ENCODE data around the gene C16orf90.
"Not testable (repeated sequence)": the region's sequence is repeated elsewhere in the genome, so short reads cannot be mapped to it uniquely, and the experiment has no call there.

Gene C16orf90

DNA sequence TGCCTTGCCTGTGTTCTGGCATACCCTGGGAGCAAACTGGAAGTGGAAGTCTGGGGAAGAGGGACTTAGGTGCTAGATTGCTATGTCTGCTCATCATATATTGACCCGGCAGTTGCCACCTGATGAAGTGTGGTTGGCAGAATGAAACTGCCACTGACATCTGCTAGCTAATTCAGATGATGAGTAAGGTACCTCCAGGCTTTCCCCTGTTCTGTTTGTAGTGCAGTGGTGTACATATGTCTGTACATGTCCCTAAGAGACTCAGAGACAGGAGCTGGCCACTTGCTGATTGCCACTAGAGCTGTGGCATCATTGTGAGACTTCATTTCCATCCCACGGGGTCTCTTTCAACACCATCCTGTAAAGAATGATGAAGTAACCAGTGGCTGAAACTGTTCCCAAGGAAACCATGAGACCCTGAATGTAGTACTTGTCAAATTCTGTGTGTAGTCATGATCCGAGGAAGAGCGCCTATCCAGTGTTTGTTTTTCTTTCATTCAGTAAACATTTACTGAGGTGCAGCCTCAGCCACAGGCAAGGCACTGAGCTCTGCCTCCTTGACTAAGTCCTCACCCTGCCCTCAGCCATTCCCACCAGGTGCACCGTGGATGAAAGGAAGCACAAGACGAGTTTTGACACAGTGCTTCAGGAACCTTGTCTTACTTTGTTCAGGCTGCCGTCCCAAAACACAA, 18.7 kb upstream of the C16orf90 start:
- DNase-seq (ENCODE audit: low read depth): no peak

DNA sequence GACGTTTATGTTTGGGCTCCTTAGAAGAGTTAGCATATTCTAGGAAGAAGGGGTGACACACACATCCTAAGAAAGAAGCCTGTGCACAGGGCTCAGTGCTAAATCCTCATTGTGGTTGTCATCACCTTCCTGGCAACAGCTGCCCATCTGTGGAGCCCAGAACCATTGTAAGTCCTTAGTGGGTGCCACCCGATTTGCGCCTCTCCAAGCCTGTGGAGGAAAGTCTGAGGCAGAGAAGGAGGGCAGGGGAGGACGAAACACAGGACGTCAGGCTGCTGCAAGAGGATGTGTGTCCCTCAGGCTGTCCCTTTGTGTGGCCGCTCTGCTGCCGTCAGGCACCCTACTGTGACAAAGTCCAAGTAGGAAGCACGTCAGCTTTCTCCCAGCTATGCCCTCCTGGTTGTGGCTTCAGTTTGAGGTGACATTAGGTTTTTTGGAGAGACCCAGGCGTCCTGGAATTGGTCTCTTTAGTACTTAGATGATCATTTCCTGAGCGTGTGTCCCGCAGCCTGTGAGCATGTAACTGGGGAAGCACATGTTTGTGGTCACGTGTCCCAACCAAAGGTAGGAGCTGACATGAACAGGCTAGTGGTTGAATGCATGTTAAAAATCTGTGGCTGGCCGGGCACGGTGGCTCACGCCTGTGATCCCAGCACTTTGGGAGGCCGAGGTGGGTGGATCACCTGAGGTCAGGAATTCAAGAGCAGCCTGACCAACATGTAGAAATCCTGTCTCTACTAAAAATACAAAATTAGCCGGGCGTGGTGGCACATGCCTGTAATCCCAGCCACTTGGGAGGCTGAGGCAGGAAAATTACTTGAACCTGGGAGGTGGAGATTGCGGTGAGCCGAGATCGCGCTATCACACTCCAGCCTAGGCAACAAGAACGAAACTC, 16.2 kb upstream of the C16orf90 start:
- DNase-seq (ENCODE audit: low read depth): no peak

DNA sequence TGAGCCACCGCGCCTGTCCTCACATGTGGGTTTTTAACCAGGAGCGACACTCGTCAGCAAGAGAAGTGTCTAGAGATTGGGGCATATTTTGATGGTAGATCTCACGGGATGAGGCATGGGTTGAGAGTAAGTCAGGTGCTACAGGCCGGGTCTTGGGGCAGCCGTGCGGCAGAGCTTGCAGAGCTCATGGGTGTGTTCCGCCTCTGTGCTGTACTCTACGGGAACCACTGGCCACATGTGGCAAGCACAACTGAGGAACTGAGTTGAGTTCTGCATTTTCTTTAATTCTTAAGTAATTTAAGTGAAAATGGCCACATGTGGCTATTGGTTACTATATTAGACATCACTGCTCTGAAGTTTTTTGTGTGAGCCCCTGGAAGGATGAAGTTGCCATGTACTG, 15.1 kb upstream of the C16orf90 start:
- no peak for DNase-seq (ENCODE audit: low read depth)

DNA sequence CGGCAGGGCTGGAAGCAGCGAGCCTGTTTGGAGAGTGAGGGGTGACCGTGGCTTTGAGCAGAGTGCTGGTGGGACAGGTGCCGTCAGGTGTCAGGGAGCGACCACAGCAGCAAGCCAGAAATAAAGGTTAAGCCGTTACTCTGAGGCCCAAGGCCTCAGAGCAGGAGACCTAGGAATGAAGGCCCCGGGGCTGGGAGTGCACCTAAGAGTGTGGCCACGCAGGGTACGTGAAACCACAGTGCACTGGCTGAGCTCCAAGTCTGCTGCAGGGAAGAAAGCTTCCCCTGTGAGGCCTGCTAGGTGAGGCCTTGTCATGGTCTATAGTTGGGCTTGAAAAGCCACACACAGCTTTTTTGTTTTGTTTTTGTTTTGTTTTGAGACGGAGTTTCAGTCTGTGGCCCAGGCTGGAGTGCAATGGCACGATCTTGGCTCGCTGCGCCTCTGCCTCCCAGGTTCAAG, 14.2 kb upstream of the C16orf90 start:
- peak; percentile 33 for DNase-seq (ENCODE audit: low read depth)

DNA sequence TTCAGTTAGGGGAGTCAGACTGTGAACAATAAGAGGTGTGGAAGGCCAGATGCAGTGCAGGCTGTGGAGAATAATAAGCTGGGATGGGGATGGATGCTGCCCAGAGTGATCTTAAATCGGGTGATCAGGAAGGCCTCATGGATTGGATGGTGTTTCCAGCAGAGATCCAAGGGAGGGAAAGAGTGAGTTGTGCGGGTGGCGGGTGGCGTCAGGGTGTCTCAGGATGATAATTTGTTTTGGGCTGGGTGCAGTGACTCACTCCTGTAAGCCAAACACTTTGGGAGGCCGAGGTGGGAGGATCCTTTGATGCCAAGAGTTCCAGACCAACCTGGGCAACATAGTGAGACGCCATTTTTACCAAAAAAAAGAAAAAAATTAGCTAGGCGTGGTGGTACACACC, 13.4 kb upstream of the C16orf90 start:
- DNase-seq (ENCODE audit: low read depth): no peak

DNA sequence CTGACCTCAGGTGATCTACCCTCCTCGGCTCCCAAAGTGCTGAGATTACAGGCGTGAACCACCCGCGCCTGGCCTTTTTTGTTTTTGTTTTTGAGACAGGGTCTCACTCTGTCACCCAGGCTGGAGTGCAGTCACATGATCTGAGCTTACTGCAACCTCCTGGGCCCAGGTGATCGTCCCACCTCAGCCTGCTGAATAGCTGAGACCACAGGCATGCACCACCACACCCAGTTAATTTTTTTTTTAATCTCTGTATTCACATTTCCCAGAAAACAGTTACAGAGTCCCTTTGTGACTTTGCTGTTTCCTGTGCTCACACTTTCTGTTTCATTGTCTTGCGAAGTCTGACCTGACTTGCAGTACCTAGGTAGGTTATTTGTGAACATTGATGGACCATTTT, 8.2 kb upstream of the C16orf90 start:
- no peak for DNase-seq (ENCODE audit: low read depth)

DNA sequence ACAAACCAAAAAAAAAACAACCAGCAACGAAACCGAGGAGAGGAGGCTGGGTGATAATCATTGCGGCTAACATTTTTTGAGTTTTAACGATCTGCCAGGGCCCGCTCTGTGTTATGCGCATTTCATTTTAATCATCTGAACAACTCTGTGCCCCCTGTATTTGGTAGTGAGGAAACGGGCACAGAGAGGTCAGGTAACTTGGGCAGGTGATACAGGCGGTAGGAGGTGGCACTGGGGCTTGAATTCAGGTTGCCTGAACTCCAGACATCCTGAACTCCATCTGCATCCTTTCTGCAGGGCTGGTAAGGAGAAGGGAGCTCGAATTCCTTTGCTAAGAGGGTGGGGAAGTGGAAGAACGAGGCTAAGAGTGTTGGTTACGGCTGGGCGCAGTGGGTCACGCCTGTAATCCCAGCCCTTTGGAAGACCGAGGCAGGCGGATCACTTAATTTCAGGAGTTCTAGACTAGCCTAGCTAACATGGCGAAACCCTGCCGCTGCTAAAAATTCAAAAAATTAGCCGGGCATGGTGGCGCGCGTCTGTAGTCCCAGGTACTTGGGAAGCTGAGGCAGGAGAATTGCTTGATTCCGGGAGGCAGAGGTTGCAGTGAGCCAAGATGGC, 6.6 kb upstream of the C16orf90 start:
- no peak for DNase-seq (ENCODE audit: low read depth)

DNA sequence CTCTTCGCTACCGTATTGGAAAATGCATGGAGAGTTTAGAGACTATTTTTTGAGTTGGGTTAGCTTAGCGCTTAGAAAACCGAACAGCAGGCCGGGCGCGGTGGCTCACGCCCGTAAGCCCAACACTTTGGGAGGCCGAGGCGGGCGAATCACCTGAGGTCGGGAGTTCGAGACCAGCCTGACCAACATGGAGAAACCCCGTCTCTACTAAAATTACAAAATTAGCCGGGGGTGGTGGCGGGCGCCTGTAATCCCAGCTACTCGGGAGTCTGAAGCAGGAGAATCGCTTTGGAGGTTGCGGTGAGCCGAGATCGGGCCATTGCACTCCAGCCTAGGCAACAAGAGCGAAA, 6.1 kb upstream of the C16orf90 start:
- not testable (repeated sequence) for DNase-seq (ENCODE audit: low read depth)

DNA sequence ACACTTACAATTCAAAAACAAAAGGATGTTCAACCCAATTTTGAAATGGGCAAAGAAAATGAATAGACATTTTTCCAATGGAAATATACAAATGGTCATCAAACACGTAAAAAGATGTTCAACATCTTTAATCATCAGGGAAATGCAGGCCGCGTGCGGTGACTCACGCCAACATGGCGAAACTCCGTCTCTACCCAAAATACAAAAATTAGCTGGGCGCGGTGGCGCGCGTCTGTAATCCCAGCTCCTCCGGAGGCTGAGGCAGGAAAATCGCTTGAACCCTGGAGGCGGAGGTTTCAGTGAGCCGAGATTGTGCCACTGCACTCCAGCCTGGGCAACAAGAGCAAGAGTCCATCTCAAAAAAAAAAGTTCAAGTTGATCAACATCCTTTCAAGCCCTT, 3.7 kb upstream of the C16orf90 start:
- DNase-seq (ENCODE audit: low read depth): no peak

DNA sequence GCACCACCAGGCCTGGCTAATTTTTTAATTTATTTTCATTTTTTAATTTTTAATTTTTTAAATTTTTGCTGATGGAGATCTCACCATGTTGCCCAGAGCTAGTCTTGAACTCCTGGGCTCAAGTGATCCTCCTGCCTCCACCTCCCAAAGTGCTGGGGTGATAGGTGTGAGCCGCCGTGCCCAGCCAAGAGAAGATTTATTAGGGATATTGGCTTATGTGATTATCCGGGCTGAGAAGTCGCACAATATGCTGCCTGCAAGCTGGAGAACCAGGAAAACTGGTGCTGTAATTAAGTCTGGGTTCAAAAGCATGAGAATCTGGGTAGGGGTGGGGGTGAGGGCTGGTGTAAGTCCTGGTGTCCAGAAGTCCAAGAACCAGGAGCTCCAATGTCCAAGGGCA, 2.5 kb upstream of the C16orf90 start:
- DNase-seq (ENCODE audit: low read depth): no peak

DNA sequence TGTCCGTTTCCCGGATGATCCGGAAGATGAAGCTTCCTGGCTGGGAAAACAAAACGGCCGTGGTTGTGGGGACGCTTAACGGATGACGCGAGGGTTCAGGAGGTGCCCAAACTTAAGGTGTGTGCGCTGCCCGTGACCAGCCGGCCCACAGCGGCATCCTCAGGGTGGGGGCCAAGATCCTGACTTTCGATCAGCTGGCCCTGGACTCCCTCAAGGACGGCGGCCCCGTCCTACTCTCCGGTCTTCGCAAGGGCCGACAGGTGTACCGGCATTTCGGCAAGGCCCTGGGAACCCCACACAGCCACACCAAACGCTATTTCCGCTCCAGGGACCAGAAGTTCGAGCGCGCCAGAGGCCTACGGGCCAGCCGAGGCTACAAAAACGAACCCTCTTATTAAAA, 1.1 kb upstream of the C16orf90 start:
- no peak for DNase-seq (ENCODE audit: low read depth)

DNA sequence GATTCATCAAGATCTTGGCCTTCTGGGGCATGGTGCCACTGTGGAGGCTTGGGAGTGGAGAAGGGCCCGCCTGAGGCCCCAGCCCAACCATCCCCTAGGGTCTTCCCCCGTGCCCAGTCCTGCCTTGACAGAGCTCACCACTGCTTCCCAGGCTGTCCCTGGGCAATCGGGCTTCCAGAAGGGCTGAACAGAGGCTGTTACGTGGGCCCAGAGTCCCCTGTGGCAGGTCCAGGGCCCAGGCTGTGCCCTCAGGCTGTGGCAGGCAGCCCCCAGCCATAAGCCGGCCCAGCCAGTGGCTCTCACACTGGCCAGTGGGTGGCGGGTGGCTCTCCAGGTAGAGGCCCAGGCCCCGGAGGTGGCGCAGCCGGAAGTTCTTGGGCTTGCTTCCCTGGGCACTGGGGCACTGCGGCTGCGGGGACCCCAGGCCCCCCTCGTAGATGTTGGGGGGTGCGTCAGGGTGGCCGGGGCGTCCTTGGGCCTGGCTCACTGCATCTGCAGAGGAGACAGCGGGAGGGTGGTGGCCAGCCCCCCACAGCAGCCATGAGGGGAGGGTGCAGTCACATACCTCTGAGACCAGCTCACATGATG, 809 bp downstream of the C16orf90 start:
- no peak for DNase-seq (ENCODE audit: low read depth)

DNA sequence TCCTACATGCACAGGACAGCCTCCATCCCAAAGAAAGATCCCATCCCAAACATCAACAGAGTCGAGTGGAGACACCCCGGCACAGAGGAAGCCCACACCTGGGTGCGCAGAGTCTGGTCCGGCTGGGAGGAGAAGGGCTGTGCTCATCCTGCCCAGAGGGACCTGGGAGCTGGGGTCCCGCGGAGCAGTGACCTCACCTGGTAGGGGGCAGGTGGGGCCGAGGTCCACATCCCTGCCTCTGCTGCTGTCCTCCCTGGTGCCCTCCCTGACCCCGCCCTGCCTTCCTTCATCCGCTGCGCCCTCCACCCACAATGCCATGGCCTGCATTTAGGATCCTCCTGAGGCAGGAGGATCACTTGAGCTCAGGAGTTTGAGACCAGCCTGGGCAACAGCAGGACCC, 2.9 kb downstream of the C16orf90 start:
- no peak for DNase-seq (ENCODE audit: low read depth)

DNA sequence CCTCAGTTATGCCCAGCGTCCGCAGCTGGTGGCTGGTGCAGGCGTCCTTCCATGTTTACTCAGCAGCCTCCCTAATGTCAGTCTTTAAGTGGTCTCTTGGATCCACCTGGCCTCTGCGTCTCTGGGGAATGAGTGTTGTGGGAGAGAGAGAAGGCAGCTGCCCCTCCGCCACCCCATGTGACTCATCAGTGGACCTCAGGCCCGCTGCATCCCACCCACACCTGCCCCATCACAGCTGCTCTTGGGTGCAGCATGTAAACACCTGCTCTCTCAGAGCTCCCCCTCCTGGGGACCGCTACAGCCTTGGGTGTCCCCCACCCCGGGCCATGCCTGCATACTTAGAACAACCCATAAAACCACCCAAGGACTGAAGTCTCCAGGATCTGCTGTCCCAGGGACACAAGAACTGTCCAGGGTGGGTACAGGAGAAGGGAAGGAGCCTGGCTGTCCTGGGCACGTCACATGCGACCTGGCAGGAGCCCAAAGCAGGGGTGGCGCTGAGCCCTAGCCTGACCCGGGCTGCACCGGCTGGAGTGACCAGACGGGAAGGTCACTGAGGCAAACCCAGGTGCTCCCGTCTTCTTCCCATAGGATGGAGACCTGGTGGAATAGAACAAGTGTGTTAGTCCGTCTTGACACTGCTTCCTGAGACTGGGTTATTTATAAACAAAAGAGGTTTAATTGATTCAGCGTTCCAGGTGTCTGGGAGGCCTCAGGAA, 4.2 kb downstream of the C16orf90 start:
- DNase-seq (ENCODE audit: low read depth): no peak

DNA sequence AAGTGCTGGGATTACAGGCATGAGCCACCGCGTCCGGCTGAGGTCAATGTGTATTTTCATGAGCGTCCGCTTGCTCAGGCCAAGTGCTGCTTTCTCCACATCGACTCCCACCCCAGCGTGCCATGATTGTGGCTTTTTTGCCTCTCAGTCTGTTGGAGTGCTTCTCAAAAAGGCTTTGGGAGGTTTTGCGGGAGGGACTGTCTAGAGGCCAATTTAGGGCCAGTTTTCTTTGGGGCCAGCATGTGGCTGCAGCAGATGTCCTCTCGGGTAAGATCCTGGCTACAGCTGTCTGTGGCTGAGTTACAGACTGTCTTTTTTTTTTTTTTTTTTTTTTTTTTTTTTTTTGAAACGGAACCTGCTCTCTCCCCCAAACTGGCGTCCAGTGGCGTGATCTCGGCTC, 6.5 kb downstream of the C16orf90 start:
- DNase-seq (ENCODE audit: low read depth): no peak

DNA sequence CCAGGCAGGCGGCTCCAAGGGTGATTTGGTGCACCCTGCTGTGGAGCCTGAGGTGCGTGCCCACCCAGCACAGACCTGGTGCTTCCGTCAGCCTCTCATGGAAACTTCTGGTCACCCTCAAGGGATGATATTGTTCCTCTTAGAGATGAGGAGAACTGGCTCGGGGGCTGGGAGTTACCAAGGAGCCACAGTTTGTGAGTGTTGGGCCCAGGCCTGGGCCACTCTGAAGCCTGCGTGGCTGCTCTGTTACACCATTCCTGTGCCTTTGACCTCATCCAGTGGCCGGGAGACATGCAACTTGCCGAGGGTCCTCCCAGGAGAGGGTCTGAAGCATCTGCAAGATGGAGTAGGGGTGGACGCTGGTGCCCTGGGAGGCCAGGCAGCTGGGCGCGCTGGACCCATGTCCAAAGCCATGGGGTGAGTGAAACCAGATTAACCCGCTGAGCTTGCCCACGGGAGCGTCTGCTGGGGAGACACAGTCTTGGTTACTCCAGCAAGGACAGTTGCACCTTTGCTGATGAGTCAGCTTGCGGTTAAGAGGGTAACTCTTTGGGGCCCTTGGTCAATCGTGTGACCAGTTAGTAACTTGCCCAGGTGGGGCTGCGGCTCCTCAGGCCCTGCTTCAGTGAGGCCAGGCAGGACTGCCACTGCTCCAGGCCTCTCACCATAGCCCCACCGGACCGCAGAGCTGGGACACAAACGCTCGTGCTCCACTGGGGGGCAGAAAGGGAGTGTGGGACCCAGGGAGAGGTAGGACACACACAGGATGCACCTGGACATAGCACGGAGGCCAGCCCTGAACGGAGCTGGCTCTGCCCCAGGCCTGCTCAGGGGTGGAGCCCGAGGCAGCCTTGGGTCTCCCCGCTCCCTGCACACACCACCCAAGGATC, 7.5 kb downstream of the C16orf90 start:
- DNase-seq (ENCODE audit: low read depth): no peak

DNA sequence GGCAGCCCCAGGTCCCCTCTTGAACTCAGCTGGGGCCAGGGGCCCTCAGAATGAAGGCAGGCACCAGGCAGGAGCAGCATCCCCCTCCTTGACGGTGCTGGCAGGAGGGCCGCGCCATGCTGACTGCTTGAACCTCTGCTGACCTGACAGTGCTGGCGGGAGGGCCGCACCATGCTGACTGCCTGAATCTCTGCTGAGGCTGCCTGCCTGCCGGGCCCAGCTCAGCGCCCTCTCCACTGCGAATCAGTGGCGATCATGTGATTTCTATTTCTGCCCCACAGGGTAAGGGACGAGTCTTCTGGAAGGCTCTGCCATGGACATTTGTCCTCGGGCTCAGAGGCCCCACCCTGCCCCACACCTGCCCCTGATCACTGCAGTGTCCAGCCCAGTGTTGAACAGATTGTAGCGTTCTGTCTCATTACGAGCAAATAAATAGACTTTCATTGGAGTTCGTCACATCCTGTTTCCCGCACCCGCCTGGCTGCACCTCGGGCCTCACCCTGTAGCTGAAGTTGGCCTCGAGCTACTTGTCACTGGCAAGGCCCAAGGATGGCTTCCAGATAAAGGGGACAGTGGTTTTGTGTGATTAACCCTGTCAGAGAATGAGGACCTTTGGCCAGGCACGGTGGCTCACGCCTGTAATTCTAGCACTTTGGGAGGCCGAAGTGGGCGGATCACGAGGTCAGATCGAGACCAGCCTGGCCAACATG, 8.6 kb downstream of the C16orf90 start:
- no peak for DNase-seq (ENCODE audit: low read depth)

DNA sequence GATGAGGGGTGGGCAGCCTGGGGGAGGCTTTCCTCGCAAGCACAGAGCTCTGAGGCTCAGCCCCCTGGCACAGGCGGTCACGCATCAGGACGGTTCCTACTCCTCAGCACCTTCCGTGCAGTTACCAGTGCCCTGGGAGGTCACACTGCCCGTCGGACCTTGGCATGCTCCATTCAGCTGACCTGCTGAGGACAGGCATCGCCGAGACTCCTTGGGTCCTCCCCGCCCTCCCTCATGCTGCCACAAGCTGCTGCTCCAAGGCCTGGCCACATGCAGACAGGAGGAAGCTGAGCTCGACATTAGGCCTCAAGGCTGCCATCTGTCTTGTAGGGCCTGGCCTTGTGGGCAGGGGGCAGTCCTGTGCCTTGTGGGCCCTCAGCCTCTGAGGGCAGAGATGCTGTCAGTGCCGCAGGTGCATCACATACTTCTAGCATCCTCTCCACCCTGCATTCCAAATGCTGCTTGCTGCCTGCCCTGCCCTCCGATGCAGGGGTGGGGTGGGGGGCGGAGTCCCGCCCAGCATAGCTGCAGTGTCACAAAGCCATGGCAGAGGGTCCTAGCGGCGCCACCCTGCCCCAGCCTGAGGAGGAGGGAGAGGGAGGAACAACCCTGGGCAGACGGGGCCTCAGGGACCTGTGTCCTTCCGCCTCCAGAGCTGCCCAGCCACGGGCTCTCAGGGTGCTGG, 9.3 kb downstream of the C16orf90 start:
- no peak for DNase-seq (ENCODE audit: low read depth)

DNA sequence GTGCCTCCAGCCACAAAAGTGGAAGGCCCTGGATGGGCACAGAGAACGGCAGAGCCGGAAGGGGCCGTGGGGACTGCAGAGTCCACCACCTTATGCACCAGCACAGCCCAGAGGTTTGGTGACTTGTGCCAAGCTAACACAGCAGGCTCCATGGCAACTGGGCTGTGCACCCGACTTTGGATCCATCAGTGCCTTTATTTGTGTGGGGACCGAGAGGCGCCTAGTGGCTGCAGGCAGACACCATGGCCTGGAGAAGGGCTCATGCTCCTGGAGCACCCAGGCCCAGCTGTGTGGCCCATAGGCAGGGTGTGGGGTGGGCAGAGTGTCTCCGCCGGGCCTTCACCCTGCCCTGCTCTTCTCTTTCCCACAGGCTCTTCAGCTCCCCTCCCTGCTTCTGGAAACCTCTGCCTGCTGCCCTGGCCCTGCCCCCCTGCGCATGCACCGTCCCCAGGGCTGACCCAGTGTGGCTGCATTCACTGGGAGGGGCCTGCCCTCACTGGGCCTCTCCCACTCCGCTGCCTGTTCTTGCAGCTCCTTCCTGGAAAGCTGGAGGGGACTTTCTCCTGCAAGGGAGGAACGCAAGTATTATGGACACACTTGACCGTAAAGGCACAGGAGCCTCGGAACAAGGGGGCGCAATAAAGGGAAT, 10.1 kb downstream of the C16orf90 start:
- DNase-seq (ENCODE audit: low read depth): no peak

All from stimulated activated CD8-positive, alpha-beta memory T cell treated with anti-CD3 and anti-CD28 coated beads, Interleukin-12 subunit alpha, Interleukin-12 subunit beta, amount 100 ng/mL, for 4 hours (primary cell).